Measurements from ENCODE around the gene ASIC1. TPM values are rescaled to one million over a fixed set of nuclear protein-coding genes. Genes with fewer than 3 reads are reported as not detected.

ASIC1 gene
- total RNA-seq, 8 experiments from 2014 or later = 1.3 to 14.5 (median 7.6) TPM

- peaks cover 14 to 18% of the 10 kb centered on the region in 2 donors for H3K4me1 ChIP-seq (replicated peaks in 1 of 2)
- H3K4me3 ChIP-seq = peak overlapping the region; percentile 50 to 88 (median 55)
- WGBS, 10 experiments = 60 to 80% (median 63%) methylated on average over 1 to 4 of the region's 30 CpGs; no CpG with 5 or more reads in 7 of the 10 experiments
- peak overlapping the region in 1 of 2 donors; percentile 38 for H3K27ac ChIP-seq
- ATAC-seq (replicated peaks in 6 of 8) = peak; percentile 0 to 4 (median 1)
- in situ Hi-C loops (cut with MboI; ENCODE audit: low pct_unique_long_range_greater_than_20kb in 2 of 9, low sequenced_read_pairs in 9 of 9, unreplicated experiment in 9 of 9) = loop anchor here in 7 of 9 experiments (5.0 to 25.0 kb wide), 5 partner anchors 83 to 196 kb away; partner anchors contain the start of genes AQP6 (in 5 of the 7), AQP5 (in 4 of the 7) and AQP2 (in 3 of the 7)
These were observed 687 bp downstream of the ASIC1 start for GRCh38 chr12:50057896-50058670.

- no peak for ATAC-seq (replicated peaks in 6 of 8)
- WGBS, 10 experiments = 80 to 100% (median 100%) methylated on average over 1 to 5 of the region's 15 CpGs; no CpG with 5 or more reads in 5 of the 10 experiments
- Histone ChIP-seq H3K27ac (no peak overlapping the region), H3K4me1 (replicated peaks in 1 of 2) (peaks cover 14 to 18% of the 10 kb centered on the region in 2 donors), H3K4me3 (no peak overlapping the region)
- in situ Hi-C loops (cut with MboI; ENCODE audit: low pct_unique_long_range_greater_than_20kb in 2 of 9, low sequenced_read_pairs in 9 of 9, unreplicated experiment in 9 of 9) = loop anchor here in 7 of 9 experiments (5.0 to 25.0 kb wide), 5 partner anchors 84 to 197 kb away; partner anchors contain the start of genes AQP6 (in 5 of the 7), AQP5 (in 4 of the 7) and AQP2 (in 3 of the 7)
These were observed 1.4 kb downstream of the ASIC1 start for GRCh38 chr12:50058743-50059312.

GRCh38 chr12:50059440-50060119 is 2.2 kb downstream of the ASIC1 start:
- no peak for ATAC-seq (replicated peaks in 6 of 8)
- no peak overlapping the region for H3K4me3 ChIP-seq
- in situ Hi-C loops (cut with MboI; ENCODE audit: low pct_unique_long_range_greater_than_20kb in 2 of 9, low sequenced_read_pairs in 9 of 9, unreplicated experiment in 9 of 9) = loop anchor here in 7 of 9 experiments (5.0 to 25.0 kb wide), 5 partner anchors 85 to 197 kb away; partner anchors contain the start of genes AQP6 (in 5 of the 7), AQP5 (in 4 of the 7) and AQP2 (in 3 of the 7)
- H3K4me1 ChIP-seq (replicated peaks in 1 of 2) = peaks cover 14 to 18% of the 10 kb centered on the region in 2 donors
- H3K27ac ChIP-seq = no peak overlapping the region
- WGBS, 10 experiments = 69 to 100% (median 73%) methylated on average over 1 to 4 of the region's 12 CpGs; no CpG with 5 or more reads in 5 of the 10 experiments

- no peak overlapping the region for H3K4me3 ChIP-seq
- WGBS, 10 experiments = 0 to 80% (median 67%) methylated on average over 1 to 3 of the region's 4 CpGs; no CpG with 5 or more reads in 7 of the 10 experiments
- ATAC-seq (replicated peaks in 6 of 8) = no peak
- peaks cover 14 to 18% of the 10 kb centered on the region in 2 donors for H3K4me1 ChIP-seq (replicated peaks in 1 of 2)
- no peak overlapping the region for H3K27ac ChIP-seq
- in situ Hi-C loops (cut with MboI; ENCODE audit: low pct_unique_long_range_greater_than_20kb in 2 of 9, low sequenced_read_pairs in 9 of 9, unreplicated experiment in 9 of 9) = loop anchor here in 4 of 9 experiments (25.0 kb wide), 2 partner anchors 98 to 198 kb away; partner anchors contain the start of genes AQP2 (in 3 of the 4), AQP5 (in 3 of the 4) and AQP6 (in 3 of the 4)
These were observed 2.7 kb downstream of the ASIC1 start for GRCh38 chr12:50060120-50060468.

- peaks cover 13% of the 10 kb centered on the region in 2 donors for H3K4me1 ChIP-seq (replicated peaks in 1 of 2)
- no peak overlapping the region for H3K27ac ChIP-seq
- in situ Hi-C loops (cut with MboI; ENCODE audit: low pct_unique_long_range_greater_than_20kb in 2 of 9, low sequenced_read_pairs in 9 of 9, unreplicated experiment in 9 of 9) = loop anchor here in 4 of 9 experiments (25.0 kb wide), 2 partner anchors 99 to 199 kb away; partner anchors contain the start of genes AQP2 (in 3 of the 4), AQP5 (in 3 of the 4) and AQP6 (in 3 of the 4)
- no peak overlapping the region for H3K4me3 ChIP-seq
- ATAC-seq (replicated peaks in 6 of 8) = no peak
- WGBS, 10 experiments = 60 to 100% (median 88%) methylated on average over 1 to 2 of the region's 2 CpGs; no CpG with 5 or more reads in 3 of the 10 experiments
These were observed 3.8 kb downstream of the ASIC1 start for GRCh38 chr12:50061171-50061570.

- ATAC-seq (replicated peaks in 6 of 8) = no peak
- 47 to 83% (median 50%) methylated on average over 1 to 3 of the region's 6 CpGs; no CpG with 5 or more reads in 7 of the 10 experiments for WGBS, 10 experiments
- in situ Hi-C loops (cut with MboI; ENCODE audit: low pct_unique_long_range_greater_than_20kb in 2 of 9, low sequenced_read_pairs in 9 of 9, unreplicated experiment in 9 of 9) = loop anchor here in 4 of 9 experiments (25.0 kb wide), 2 partner anchors 100 to 200 kb away; partner anchors contain the start of genes AQP2 (in 3 of the 4), AQP5 (in 3 of the 4) and AQP6 (in 3 of the 4)
- Histone ChIP-seq H3K4me3 (no peak overlapping the region), H3K4me1 (replicated peaks in 1 of 2) (peaks cover 5 to 6% of the 10 kb centered on the region in 2 donors), H3K27ac (no peak overlapping the region)
These were observed 4.7 kb downstream of the ASIC1 start for GRCh38 chr12:50061946-50062686.

GRCh38 chr12:50062728-50063460 is 5.5 kb downstream of the ASIC1 start:
- H3K27ac ChIP-seq = no peak overlapping the region
- H3K4me3 ChIP-seq = no peak overlapping the region
- H3K4me1 ChIP-seq (replicated peaks in 1 of 2) = peaks cover 5 to 6% of the 10 kb centered on the region in 2 donors
- peak in 6 of 8 experiments; percentile 35 to 69 (median 49) for ATAC-seq (replicated peaks in 6 of 8)
- in situ Hi-C loops (cut with MboI; ENCODE audit: low pct_unique_long_range_greater_than_20kb in 2 of 9, low sequenced_read_pairs in 9 of 9, unreplicated experiment in 9 of 9) = loop anchor here in 4 of 9 experiments (25.0 kb wide), 2 partner anchors 101 to 201 kb away; partner anchors contain the start of genes AQP2 (in 3 of the 4), AQP5 (in 3 of the 4) and AQP6 (in 3 of the 4)
- WGBS, 10 experiments = 96% methylated on average over 3 of the region's 5 CpGs; no CpG with 5 or more reads in 9 of the 10 experiments

GRCh38 chr12:50065726-50066310 is 8.4 kb downstream of the ASIC1 start:
- Histone ChIP-seq H3K4me3 (no peak overlapping the region), H3K4me1 (replicated peaks in 1 of 2) (peaks cover 3% of the 10 kb centered on the region in 2 donors), H3K27ac (no peak overlapping the region)
- WGBS, 10 experiments = 0 to 100% (median 69%) methylated on average over 1 to 3 of the region's 3 CpGs; no CpG with 5 or more reads in 2 of the 10 experiments
- in situ Hi-C loops (cut with MboI; ENCODE audit: low pct_unique_long_range_greater_than_20kb in 2 of 9, low sequenced_read_pairs in 9 of 9, unreplicated experiment in 9 of 9) = loop anchor here in 4 of 9 experiments (25.0 kb wide), 2 partner anchors 104 to 204 kb away; partner anchors contain the start of genes AQP2 (in 3 of the 4), AQP5 (in 3 of the 4) and AQP6 (in 3 of the 4)
- no peak for ATAC-seq (replicated peaks in 6 of 8)

- ATAC-seq (replicated peaks in 6 of 8) = peak in 2 of 8 experiments; percentile 30 to 35
- 51 to 82% (median 69%) methylated on average over 2 to 5 of the region's 5 CpGs; no CpG with 5 or more reads in 4 of the 10 experiments for WGBS, 10 experiments
- in situ Hi-C loops (cut with MboI; ENCODE audit: low pct_unique_long_range_greater_than_20kb in 2 of 9, low sequenced_read_pairs in 9 of 9, unreplicated experiment in 9 of 9) = loop anchor here in 4 of 9 experiments (25.0 kb wide), 2 partner anchors 104 to 204 kb away; partner anchors contain the start of genes AQP2 (in 3 of the 4), AQP5 (in 3 of the 4) and AQP6 (in 3 of the 4)
- H3K27ac ChIP-seq = no peak overlapping the region
- peaks cover 3% of the 10 kb centered on the region in 2 donors for H3K4me1 ChIP-seq (replicated peaks in 1 of 2)
- H3K4me3 ChIP-seq = no peak overlapping the region
These were observed 9.0 kb downstream of the ASIC1 start for GRCh38 chr12:50066402-50066801.

- no peak overlapping the region for H3K4me3 ChIP-seq
- H3K4me1 ChIP-seq (replicated peaks in 1 of 2) = peaks cover 3% of the 10 kb centered on the region in 2 donors
- WGBS, 10 experiments = 83 to 100% (median 96%) methylated on average over 3 to 5 of the region's 5 CpGs; no CpG with 5 or more reads in 2 of the 10 experiments
- H3K27ac ChIP-seq = no peak overlapping the region
- in situ Hi-C loops (cut with MboI; ENCODE audit: low pct_unique_long_range_greater_than_20kb in 2 of 9, low sequenced_read_pairs in 9 of 9, unreplicated experiment in 9 of 9) = loop anchor here in 4 of 9 experiments (25.0 kb wide), 2 partner anchors 107 to 207 kb away; partner anchors contain the start of genes AQP2 (in 3 of the 4), AQP5 (in 3 of the 4) and AQP6 (in 3 of the 4)
- ATAC-seq (replicated peaks in 6 of 8) = no peak
These were observed 11.7 kb downstream of the ASIC1 start for GRCh38 chr12:50069069-50069468.

Data from motor neuron (in vitro differentiated cells).